HG02642 (cell line): Measurements from ENCODE around the gene FAM114A1.
"Not testable (repeated sequence)": the region's sequence is repeated elsewhere in the genome, so short reads cannot be mapped to it uniquely, and the experiment has no call there.

Source experiments
- ATAC-seq: cut with Tn5 transposase; IDR thresholded peaks from one replicate; pipeline ENCODE4 v1.9.1; 2021; ENCODE audit warnings: mild to moderate bottlenecking; ENCODE audit not compliant: unreplicated experiment, poor library complexity

Gene FAM114A1

GRCh38 chr4:38896940-38897339 lies 29.3 kb downstream of the FAM114A1 start:
- ATAC-seq, result no peak

GRCh38 chr4:38898245-38898644 lies 30.6 kb downstream of the FAM114A1 start:
- no peak for ATAC-seq

GRCh38 chr4:38902221-38902620 lies 34.6 kb downstream of the FAM114A1 start:
- no peak for ATAC-seq

GRCh38 chr4:38902695-38903094 lies 35.1 kb downstream of the FAM114A1 start:
- ATAC-seq, result no peak

- no peak for ATAC-seq
Observed at GRCh38 chr4:38904090-38904666, 36.6 kb downstream of the FAM114A1 start.

GRCh38 chr4:38904682-38905081 lies 37.1 kb downstream of the FAM114A1 start:
- ATAC-seq, result no peak

GRCh38 chr4:38905652-38906385 lies 38.2 kb downstream of the FAM114A1 start:
- no peak for ATAC-seq

- no peak for ATAC-seq
Observed at GRCh38 chr4:38907696-38908270, 40.2 kb downstream of the FAM114A1 start.

GRCh38 chr4:38909015-38909414 lies 41.4 kb downstream of the FAM114A1 start:
- no peak for ATAC-seq

GRCh38 chr4:38911257-38911656 lies 43.7 kb downstream of the FAM114A1 start:
- ATAC-seq, result no peak

- no peak for ATAC-seq
Observed at GRCh38 chr4:38914854-38915253, 47.2 kb downstream of the FAM114A1 start.

- not testable (repeated sequence) for ATAC-seq
Observed at GRCh38 chr4:38916267-38916666, 48.7 kb downstream of the FAM114A1 start.

- ATAC-seq, result no peak
Observed at GRCh38 chr4:38917481-38918025, 49.9 kb downstream of the FAM114A1 start.

GRCh38 chr4:38919494-38919893 lies 51.9 kb downstream of the FAM114A1 start:
- no peak for ATAC-seq

- no peak for ATAC-seq
Observed at GRCh38 chr4:38920186-38920585, 52.6 kb downstream of the FAM114A1 start.

- no peak for ATAC-seq
Observed at GRCh38 chr4:38920677-38921076, 53.1 kb downstream of the FAM114A1 start.

- no peak for ATAC-seq
Observed at GRCh38 chr4:38921151-38921550, 53.5 kb downstream of the FAM114A1 start.

- ATAC-seq, result no peak
Observed at GRCh38 chr4:38923746-38924145, 56.1 kb downstream of the FAM114A1 start.

GRCh38 chr4:38924353-38924752 lies 56.7 kb downstream of the FAM114A1 start:
- ATAC-seq, result no peak

- ATAC-seq, result no peak
Observed at GRCh38 chr4:38925492-38926413, 58.1 kb downstream of the FAM114A1 start.
